ENCODE results near the gene MARVELD1. TPM values are rescaled to one million over a fixed set of nuclear protein-coding genes. Genes with fewer than 3 reads are reported as not detected.

Gene MARVELD1
- total and polyA plus RNA-seq, 2 experiments from 2014 or later = 29.5 to 53.1 TPM

GRCh38 chr10:97675222-97675621 lies 38.3 kb upstream of the MARVELD1 start:
- no peak overlapping the region for H2AFZ ChIP-seq
- H3K4me2 ChIP-seq = no peak overlapping the region
- 97% methylated on average over 9 of the region's 9 CpGs for WGBS (ENCODE audit: low lambda C conversion rate, missing lambda C conversion rate)
- H3K27ac ChIP-seq = peak overlapping the region; percentile 40
- H3K4me3 ChIP-seq = no peak overlapping the region
- peaks cover 4% of the 10 kb centered on the region for H3K79me2 ChIP-seq
- no peak for DNase-seq (ENCODE audit: low spot score)
- TF ChIP-seq CTCF (IDR thresholded peaks at IDR 0.05; ENCODE audit: poor library complexity) (no peak), EZH2 (IDR thresholded peaks at IDR 0.05; ENCODE audit: borderline replicate concordance) (no peak), EZH2phosphoT487 (IDR thresholded peaks at IDR 0.05; ENCODE audit: low read depth, severe bottlenecking, unreplicated experiment) (no peak)
- no peaks in the 10 kb centered on the region for H3K36me3 ChIP-seq (replicated peaks; ENCODE audit: insufficient read depth, low read depth)
- no peaks in the 10 kb centered on the region for H3K9me2 ChIP-seq (replicated peaks; ENCODE audit: insufficient read depth)
- H3K4me1 ChIP-seq (ENCODE audit: insufficient read depth) = no peaks in the 10 kb centered on the region
- H3K27me3 ChIP-seq = no peaks in the 10 kb centered on the region
- H3K9me3 ChIP-seq (ENCODE audit: low read depth) = no peaks in the 10 kb centered on the region
- H4K20me1 ChIP-seq (ENCODE audit: insufficient read depth, poor library complexity, severe bottlenecking) = no peaks in the 10 kb centered on the region

- Histone ChIP-seq H3K36me3 (replicated peaks; ENCODE audit: insufficient read depth, low read depth) (no peaks in the 10 kb centered on the region), H3K4me1 (ENCODE audit: insufficient read depth) (peaks cover 3% of the 10 kb centered on the region), H3K4me3 (no peak overlapping the region), H3K27ac (peak overlapping the region; percentile 24), H3K79me2 (peaks cover 20% of the 10 kb centered on the region), H3K9me3 (ENCODE audit: low read depth) (no peaks in the 10 kb centered on the region), H4K20me1 (ENCODE audit: insufficient read depth, poor library complexity, severe bottlenecking) (no peaks in the 10 kb centered on the region), H3K27me3 (no peaks in the 10 kb centered on the region), H3K4me2 (no peak overlapping the region), H2AFZ (no peak overlapping the region), H3K9me2 (replicated peaks; ENCODE audit: insufficient read depth) (no peaks in the 10 kb centered on the region)
- TF ChIP-seq EZH2 (IDR thresholded peaks at IDR 0.05; ENCODE audit: borderline replicate concordance) (no peak), CTCF (IDR thresholded peaks at IDR 0.05; ENCODE audit: poor library complexity) (peak; percentile 85)
- DNase-seq (ENCODE audit: low spot score) = peak; percentile 78
- WGBS (ENCODE audit: low lambda C conversion rate, missing lambda C conversion rate) = 97% methylated on average over 2 of the region's 2 CpGs
Observed at GRCh38 chr10:97676770-97677581, 36.6 kb upstream of the MARVELD1 start.

- H3K9me3 ChIP-seq (ENCODE audit: low read depth) = no peaks in the 10 kb centered on the region
- no peak for DNase-seq (ENCODE audit: low spot score)
- H3K79me2 ChIP-seq = peaks cover 38% of the 10 kb centered on the region
- H3K4me2 ChIP-seq = no peak overlapping the region
- H3K4me3 ChIP-seq = no peak overlapping the region
- 96% methylated on average over 16 of the region's 16 CpGs for WGBS (ENCODE audit: low lambda C conversion rate, missing lambda C conversion rate)
- H4K20me1 ChIP-seq (ENCODE audit: insufficient read depth, poor library complexity, severe bottlenecking) = no peaks in the 10 kb centered on the region
- H3K27ac ChIP-seq = no peak overlapping the region
- H2AFZ ChIP-seq = no peak overlapping the region
- no peaks in the 10 kb centered on the region for H3K36me3 ChIP-seq (replicated peaks; ENCODE audit: insufficient read depth, low read depth)
- peaks cover 27% of the 10 kb centered on the region for H3K4me1 ChIP-seq (ENCODE audit: insufficient read depth)
- no peak for TF ChIP-seq EZH2phosphoT487 (IDR thresholded peaks at IDR 0.05; ENCODE audit: low read depth, severe bottlenecking, unreplicated experiment)
- TF ChIP-seq CTCF (IDR thresholded peaks at IDR 0.05; ENCODE audit: poor library complexity) = no peak
- TF ChIP-seq EZH2 (IDR thresholded peaks at IDR 0.05; ENCODE audit: borderline replicate concordance) = no peak
- H3K9me2 ChIP-seq (replicated peaks; ENCODE audit: insufficient read depth) = no peaks in the 10 kb centered on the region
- no peaks in the 10 kb centered on the region for H3K27me3 ChIP-seq
Observed at GRCh38 chr10:97679594-97679993, 33.9 kb upstream of the MARVELD1 start.

All from hepatocyte (in vitro differentiated cells).